Activated CD8-positive, alpha-beta T cell treated with anti-CD3 and anti-CD28 coated beads, Interleukin-2, amount 10 ng/mL, durations not matched to agents 7 days and 5 days (primary cell): ENCODE results near the gene NUP214. TPM values are rescaled to one million over a fixed set of nuclear protein-coding genes. Genes with fewer than 3 reads are reported as not detected.
"Not testable (repeated sequence)": the region's sequence is repeated elsewhere in the genome, so short reads cannot be mapped to it uniquely, and the experiment has no call there.

Experiments
- ATAC-seq: fragments of 150-1000 bp; cut with Tn5 transposase; one replicate; pipeline ENCODE4 v1.10.0; 2021; ENCODE audit warnings: moderate library complexity
- CTCF ChIA-PET: fragments of 350-600 bp; sonication (Branson Sonifier 250); formaldehyde crosslinking; loops from one replicate; lab custom pipeline; 2021; ENCODE audit warnings: antibody characterized with exemption; lab: Charles Lee
- POLR2A ChIA-PET: fragments of 350-600 bp; sonication (Branson Sonifier 250); formaldehyde crosslinking; loops from one replicate; lab custom pipeline; 2021; ENCODE audit warnings: antibody characterized with exemption; lab: Charles Lee
- DNase-seq: peaks from one replicate; pipeline ENCODE4 v3.0.0-alpha.2; 2020
- H3K27ac Mint-ChIP-seq: one replicate; pipeline ENCODE4 v1.8.0; 2021; ENCODE audit warnings: mild to moderate bottlenecking, mixed read lengths
- H3K27me3 Mint-ChIP-seq: one replicate; pipeline ENCODE4 v1.8.0; 2021; ENCODE audit warnings: low read depth, mixed read lengths
- H3K36me3 Mint-ChIP-seq: one replicate; pipeline ENCODE4 v1.8.0; 2021; ENCODE audit warnings: low read depth, mixed read lengths
- H3K4me1 Mint-ChIP-seq: one replicate; pipeline ENCODE4 v1.8.0; 2021; ENCODE audit warnings: low read depth, mixed read lengths
- H3K4me3 Mint-ChIP-seq: one replicate; pipeline ENCODE4 v1.8.0; 2021; ENCODE audit warnings: mild to moderate bottlenecking, mixed read lengths
- H3K9me3 Mint-ChIP-seq: one replicate; pipeline ENCODE4 v1.8.0; 2022; ENCODE audit warnings: mixed read lengths; ENCODE audit not compliant: insufficient read depth
- total RNA-seq, 2 experiments: library from RNA; stranded (reverse); gene quantifications; one replicate each; pipeline ENCODE4 v1.2.3, GENCODE V29; 2021

The NUP214 gene
- total RNA-seq, 2 experiments from 2014 or later: 61.3 to 63.5 TPM

DNA sequence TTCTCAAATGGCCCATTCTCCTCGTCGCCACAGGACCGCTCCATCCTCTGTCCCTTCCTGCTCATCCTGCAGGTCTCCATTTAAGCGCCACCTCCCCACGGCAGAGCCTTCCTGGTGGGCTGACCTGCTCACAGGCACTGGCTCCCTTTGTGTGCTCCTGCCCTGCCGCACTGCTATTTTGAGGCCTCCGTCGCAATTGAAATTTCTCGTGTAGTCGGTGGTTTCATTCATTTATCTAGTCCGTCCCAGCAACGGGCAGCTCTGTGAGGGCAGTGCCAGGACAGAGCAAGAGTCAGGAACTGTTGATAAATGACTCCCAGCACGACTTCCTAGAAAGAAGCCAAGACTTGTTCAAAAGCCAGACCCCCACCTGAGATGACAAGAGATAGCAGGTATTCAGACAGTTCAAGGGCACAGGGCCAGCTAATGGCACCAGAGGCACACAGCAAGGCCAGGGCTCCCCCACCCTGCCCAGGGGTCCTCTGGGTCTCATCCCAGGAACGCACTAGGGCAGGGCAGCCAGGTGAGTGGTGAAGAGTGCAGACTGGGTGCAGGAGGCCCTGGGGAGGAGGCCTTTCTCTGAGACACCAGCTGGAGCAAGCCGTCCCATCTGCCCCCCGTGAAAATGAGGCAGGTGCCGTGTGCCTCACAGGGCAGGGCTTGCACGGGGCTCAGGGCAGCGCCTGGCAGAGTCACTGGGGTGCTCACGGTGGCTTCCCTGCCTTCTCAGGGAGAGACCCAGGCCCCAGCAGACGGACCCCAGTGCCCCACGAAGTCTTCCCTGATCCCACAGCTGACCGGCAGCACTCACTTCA lies 114.0 kb downstream of the NUP214 start:
- ChIA-PET CTCF (interaction anchor here (1.0 to 1.8 kb wide), 2 partner anchors 8 to 13 kb away, joined by 3 to 12 read pairs; no protein-coding TSS in a partner anchor), POLR2A (interaction anchor here (0.8 to 5.3 kb wide), 7 partner anchors 13 to 39 kb away, joined by 3 to 54 read pairs (median 6); no protein-coding TSS in a partner anchor)
- peak overlapping the region; percentile 84 for H3K27ac Mint-ChIP-seq
- peaks cover 40% of the 10 kb centered on the region for H3K4me1 Mint-ChIP-seq
- DNase-seq (no peak), ATAC-seq (no peak)
- no peak overlapping the region for H3K4me3 Mint-ChIP-seq
- H3K9me3 Mint-ChIP-seq: no peaks in the 10 kb centered on the region
- peaks cover 14% of the 10 kb centered on the region for H3K36me3 Mint-ChIP-seq
- no peaks in the 10 kb centered on the region for H3K27me3 Mint-ChIP-seq

DNA sequence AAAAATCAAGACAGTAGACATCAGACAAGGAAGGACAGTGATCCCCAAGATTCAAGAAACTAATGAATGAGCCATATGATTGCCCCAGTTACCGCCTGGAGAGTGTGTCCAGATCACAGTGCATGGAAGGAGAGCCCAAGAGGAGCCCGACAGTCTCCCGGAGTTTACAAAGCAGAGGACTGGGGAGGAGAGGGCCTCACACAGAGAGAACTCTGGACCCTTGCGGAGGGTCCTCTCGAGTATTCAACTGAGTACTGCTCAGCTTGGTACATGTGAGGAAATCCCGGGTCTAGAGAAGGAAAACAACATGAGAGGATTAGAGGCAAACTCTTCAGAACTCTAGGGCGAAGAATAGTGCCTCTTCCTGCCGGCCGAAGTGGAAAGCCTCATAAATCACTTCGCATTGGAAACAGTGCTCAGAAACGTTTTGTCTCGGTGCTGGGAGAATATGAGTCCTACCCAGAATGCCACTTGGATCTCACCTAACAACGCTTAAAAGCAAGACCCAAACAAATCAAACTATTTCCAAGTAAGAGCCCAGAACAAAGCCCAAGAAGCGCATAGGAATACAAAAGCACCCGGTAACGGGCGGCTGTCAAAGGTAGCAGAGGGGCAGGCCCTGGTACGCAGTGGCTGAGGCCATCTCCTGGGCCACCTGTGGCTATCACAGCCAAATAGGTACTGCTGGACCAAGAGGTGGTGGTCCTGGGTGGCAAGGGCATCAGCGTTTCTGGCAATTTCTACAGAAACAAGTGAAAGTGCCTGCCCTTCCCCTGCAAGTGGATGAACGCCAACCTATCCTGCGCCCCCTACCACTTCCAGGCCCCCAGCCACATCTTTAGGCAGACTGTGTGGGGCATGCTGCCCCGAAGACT lies 114.9 kb downstream of the NUP214 start:
- Mint-ChIP-seq H3K4me3 (no peak overlapping the region), H3K27me3 (no peaks in the 10 kb centered on the region), H3K4me1 (peaks cover 37% of the 10 kb centered on the region), H3K9me3 (no peaks in the 10 kb centered on the region), H3K27ac (no peak overlapping the region), H3K36me3 (peaks cover 9% of the 10 kb centered on the region)
- ChIA-PET CTCF (no interaction called here), POLR2A (interaction anchor here (0.9 to 1.1 kb wide), 2 partner anchors 16 to 31 kb away, joined by 3 read pairs; no protein-coding TSS in a partner anchor)
- ATAC-seq: no peak
- DNase-seq: no peak

DNA sequence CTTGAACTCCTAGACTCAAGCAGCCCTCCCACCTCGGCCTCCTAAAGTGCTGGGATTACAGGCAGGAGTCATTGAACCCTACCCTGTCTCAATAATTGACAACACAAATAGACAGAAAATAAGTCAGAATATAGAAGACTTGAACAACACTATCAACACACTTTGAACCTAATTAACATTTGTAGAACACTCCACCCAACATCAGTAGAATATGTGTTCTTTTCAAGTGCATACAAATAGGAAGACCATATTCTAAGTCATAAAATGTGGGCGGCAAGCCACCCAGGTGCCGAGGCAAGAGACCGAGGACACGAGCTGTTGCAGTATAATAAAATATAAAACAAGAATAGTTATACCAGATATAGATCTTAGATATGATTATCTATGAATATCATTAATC lies 118.9 kb downstream of the NUP214 start:
- CTCF ChIA-PET, H3K4me3 Mint-ChIP-seq, ATAC-seq, H3K27me3 Mint-ChIP-seq, H3K36me3 Mint-ChIP-seq, DNase-seq, H3K27ac Mint-ChIP-seq, H3K9me3 Mint-ChIP-seq, POLR2A ChIA-PET, H3K4me1 Mint-ChIP-seq: not testable (repeated sequence)

GRCh38 chr9:131246618-131247017 lies 121.2 kb downstream of the NUP214 start:
- Mint-ChIP-seq H3K9me3 (no peaks in the 10 kb centered on the region), H3K27me3 (no peaks in the 10 kb centered on the region), H3K27ac (no peak overlapping the region), H3K36me3 (peaks cover 3% of the 10 kb centered on the region), H3K4me3 (no peak overlapping the region), H3K4me1 (peaks cover 10% of the 10 kb centered on the region)
- ChIA-PET CTCF (interaction anchor here (1.5 kb wide), 1 partner anchor 11 kb away, joined by 3 read pairs; no protein-coding TSS in a partner anchor), POLR2A (no interaction called here)
- DNase-seq (no peak), ATAC-seq (no peak)

GRCh38 chr9:131252120-131252519 lies 126.7 kb downstream of the NUP214 start:
- no peak for ATAC-seq
- Mint-ChIP-seq H3K36me3 (peaks cover 8% of the 10 kb centered on the region), H3K4me1 (peaks cover 61% of the 10 kb centered on the region), H3K4me3 (peak overlapping the region; percentile 77), H3K27ac (peak overlapping the region; percentile 97), H3K27me3 (no peaks in the 10 kb centered on the region), H3K9me3 (no peaks in the 10 kb centered on the region)
- POLR2A ChIA-PET: interaction anchor here (0.8 to 10.8 kb wide), 8 partner anchors 12 to 64 kb away, joined by 3 to 330 read pairs (median 5); partner anchors contain the start of gene FAM78A
- CTCF ChIA-PET: interaction anchor here (1.4 to 11.8 kb wide), 4 partner anchors 14 to 73 kb away, joined by 4 to 163 read pairs (median 10); partner anchors contain the start of gene FAM78A
- DNase-seq: no peak

DNA sequence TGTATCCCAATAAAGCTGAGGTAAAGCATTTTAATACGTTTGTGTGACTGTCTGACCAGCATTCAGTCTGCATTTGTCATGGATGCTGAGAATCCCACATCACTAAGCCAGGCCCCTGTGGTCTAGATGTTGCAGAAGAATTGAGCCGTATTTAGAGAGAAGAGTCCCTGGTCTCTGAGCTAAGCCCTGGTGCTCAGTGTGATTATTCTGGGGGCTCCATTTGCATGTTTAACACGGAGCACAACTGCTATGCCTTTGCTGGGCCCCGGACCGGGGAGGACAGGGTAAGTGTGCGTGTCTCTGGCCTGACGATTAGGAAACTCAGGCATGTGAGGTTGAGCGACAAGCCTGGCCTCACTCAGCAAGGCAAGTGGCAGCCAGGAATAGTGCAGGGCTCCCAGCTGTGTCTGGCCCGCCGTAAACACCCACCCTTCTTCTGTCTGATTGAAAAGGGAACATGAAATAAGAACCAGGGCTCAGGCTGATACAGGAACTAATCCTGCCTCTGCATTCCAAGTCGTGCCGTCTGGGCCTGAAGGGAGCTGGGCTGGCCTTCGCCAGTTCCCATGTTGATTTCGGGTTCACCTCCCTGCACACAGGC lies 128.6 kb downstream of the NUP214 start:
- CTCF ChIA-PET: interaction anchor here (1.1 to 11.8 kb wide), 3 partner anchors 10 to 83 kb away, joined by 3 to 163 read pairs (median 5); partner anchors contain the start of gene FAM78A
- peak overlapping the region; percentile 97 for H3K27ac Mint-ChIP-seq

GRCh38 chr9:131254626-131255025 lies 129.2 kb downstream of the NUP214 start:
- peak overlapping the region; percentile 97 for H3K27ac Mint-ChIP-seq

More for the DNA sequence above, 128.6 kb downstream of the NUP214 start:
- Mint-ChIP-seq H3K36me3 (peaks cover 23% of the 10 kb centered on the region), H3K4me3 (peak overlapping the region; percentile 34), H3K9me3 (no peaks in the 10 kb centered on the region), H3K27me3 (no peaks in the 10 kb centered on the region), H3K4me1 (peaks cover 80% of the 10 kb centered on the region)
- POLR2A ChIA-PET: interaction anchor here (2.8 to 10.8 kb wide), 3 partner anchors 18 to 25 kb away, joined by 10 to 330 read pairs (median 25); partner anchors contain the start of gene FAM78A
- DNase-seq: no peak
- no peak for ATAC-seq

DNA sequence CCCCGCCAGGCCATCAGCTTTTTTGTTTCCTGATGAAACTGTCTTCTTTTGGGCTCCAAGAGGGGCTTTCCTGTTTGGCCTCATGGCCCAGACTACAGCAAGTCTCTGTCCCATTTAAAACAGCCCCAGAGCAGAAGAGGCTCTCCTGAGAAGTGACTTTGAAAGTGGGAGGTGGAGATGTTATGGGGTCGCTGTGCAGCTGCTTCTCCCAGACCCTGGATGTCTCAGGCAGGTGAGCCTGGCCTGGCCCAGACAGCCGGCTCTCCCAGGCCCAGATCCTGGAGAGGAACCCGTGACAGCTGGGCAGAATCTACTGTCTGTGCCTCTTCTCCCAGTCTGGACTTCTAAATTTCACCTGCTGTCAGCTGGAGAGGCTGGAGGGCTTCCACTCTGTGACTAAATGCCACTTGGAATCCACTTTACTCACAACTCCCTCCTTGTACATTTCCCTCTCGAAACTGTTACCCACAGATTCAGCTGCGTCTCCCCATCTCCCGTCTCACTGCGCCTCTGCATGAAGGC lies 130.4 kb downstream of the NUP214 start:
- H3K36me3 Mint-ChIP-seq: peaks cover 37% of the 10 kb centered on the region
- H3K4me1 Mint-ChIP-seq: peaks cover 92% of the 10 kb centered on the region
- ATAC-seq (peak; percentile 1), DNase-seq (no peak)
- H3K27me3 Mint-ChIP-seq: no peaks in the 10 kb centered on the region
- CTCF ChIA-PET: interaction anchor here (1.0 to 11.8 kb wide), 7 partner anchors 8 to 330 kb away, joined by 3 to 163 read pairs (median 13); partner anchors contain the start of gene FAM78A
- peak overlapping the region; percentile 69 for H3K4me3 Mint-ChIP-seq
- no peaks in the 10 kb centered on the region for H3K9me3 Mint-ChIP-seq
- H3K27ac Mint-ChIP-seq: peak overlapping the region; percentile 97
- POLR2A ChIA-PET: interaction anchor here (0.6 to 10.8 kb wide), 14 partner anchors 8 to 1694 kb away, joined by 3 to 330 read pairs (median 5); partner anchors contain the start of genes FAM78A, NUP214 and PLPP7

More at GRCh38 chr9:131254626-131255025, 129.2 kb downstream of the NUP214 start:
- no peaks in the 10 kb centered on the region for H3K27me3 Mint-ChIP-seq
- no peaks in the 10 kb centered on the region for H3K9me3 Mint-ChIP-seq
- H3K4me1 Mint-ChIP-seq: peaks cover 85% of the 10 kb centered on the region
- ATAC-seq (no peak), DNase-seq (no peak)
- POLR2A ChIA-PET: interaction anchor here (4.8 to 10.8 kb wide), 2 partner anchors 17 to 24 kb away, joined by 25 to 330 read pairs; partner anchors contain the start of gene FAM78A
- CTCF ChIA-PET: interaction anchor here (2.3 to 11.8 kb wide), 2 partner anchors 17 to 82 kb away, joined by 5 to 163 read pairs; partner anchors contain the start of gene FAM78A
- peaks cover 26% of the 10 kb centered on the region for H3K36me3 Mint-ChIP-seq
- H3K4me3 Mint-ChIP-seq: no peak overlapping the region

DNA sequence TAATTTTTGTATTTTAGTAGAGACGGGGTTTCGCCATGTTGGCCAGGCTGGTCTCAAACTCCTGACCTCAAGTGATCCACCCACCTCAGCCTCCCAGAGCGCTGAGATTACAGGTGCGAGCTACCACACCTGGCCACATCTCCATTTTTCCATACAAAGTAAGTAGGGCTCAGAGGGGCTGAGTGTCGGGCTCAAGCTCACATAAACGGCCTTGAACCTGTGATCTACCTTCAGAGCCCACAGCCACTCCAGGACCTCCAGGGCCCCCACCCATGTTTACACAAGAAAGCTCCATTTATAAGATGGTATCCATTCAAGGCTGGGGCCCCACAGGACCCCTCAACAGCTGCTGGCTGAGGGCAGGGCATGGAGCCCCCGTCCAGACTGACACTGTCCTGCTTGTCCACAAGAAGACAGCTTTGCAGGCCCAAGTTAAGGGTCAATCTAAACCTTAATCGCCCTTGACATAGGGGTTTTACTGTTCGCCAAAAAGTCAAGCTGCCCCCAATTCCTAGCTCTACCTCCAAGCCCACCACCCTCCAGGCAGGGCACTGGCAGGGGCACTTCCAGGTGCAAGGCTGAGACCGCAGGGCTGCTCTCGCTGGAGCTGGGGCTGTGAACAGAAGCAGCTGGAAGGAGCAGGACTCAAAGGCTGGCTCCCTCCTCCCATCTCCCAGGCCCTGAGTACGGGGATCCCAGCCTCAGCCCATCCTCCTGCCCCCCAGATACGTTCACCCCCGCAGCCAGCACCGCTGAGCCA lies 132.1 kb downstream of the NUP214 start:
- Mint-ChIP-seq H3K27me3 (no peaks in the 10 kb centered on the region), H3K36me3 (peaks cover 53% of the 10 kb centered on the region), H3K9me3 (no peaks in the 10 kb centered on the region), H3K4me1 (peaks cover 86% of the 10 kb centered on the region), H3K27ac (peak overlapping the region; percentile 97), H3K4me3 (peak overlapping the region; percentile 15)
- POLR2A ChIA-PET: interaction anchor here (1.4 to 10.8 kb wide), 7 partner anchors 14 to 474 kb away, joined by 3 to 330 read pairs (median 12); partner anchors contain the start of genes FAM78A and NUP214
- CTCF ChIA-PET: interaction anchor here (1.1 to 11.8 kb wide), 8 partner anchors 10 to 80 kb away, joined by 3 to 163 read pairs (median 10); partner anchors contain the start of genes FAM78A and PLPP7
- no peak for ATAC-seq
- no peak for DNase-seq

DNA sequence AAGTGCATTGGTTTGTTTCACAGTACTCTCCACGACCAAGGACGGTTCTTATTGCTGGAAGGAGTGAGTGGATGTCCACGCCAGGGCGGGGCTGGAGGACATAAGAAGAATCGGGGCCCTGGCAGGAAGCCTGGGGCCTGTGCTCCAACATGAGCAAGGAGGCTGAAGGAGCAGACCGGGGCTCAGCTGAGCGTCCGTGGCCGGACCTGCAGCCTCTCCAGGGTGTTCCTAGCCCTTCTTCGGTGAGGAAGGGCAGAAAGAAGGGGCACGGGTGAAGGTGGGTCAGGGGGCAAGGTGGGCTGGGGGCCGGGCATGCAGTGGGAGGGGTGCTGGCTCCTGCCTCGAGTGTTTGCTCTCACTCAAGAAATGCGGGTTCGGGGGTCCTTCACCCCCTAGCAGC lies 132.8 kb downstream of the NUP214 start:
- H3K4me3 Mint-ChIP-seq: no peak overlapping the region
- H3K9me3 Mint-ChIP-seq: no peaks in the 10 kb centered on the region
- ATAC-seq (no peak), DNase-seq (no peak)
- POLR2A ChIA-PET: interaction anchor here (4.8 to 10.8 kb wide), 2 partner anchors 13 to 21 kb away, joined by 25 to 330 read pairs; partner anchors contain the start of gene FAM78A
- H3K4me1 Mint-ChIP-seq: peaks cover 86% of the 10 kb centered on the region
- H3K36me3 Mint-ChIP-seq: peaks cover 58% of the 10 kb centered on the region
- CTCF ChIA-PET: interaction anchor here (3.8 to 11.8 kb wide), 2 partner anchors 13 to 79 kb away, joined by 20 to 163 read pairs; partner anchors contain the start of gene FAM78A
- H3K27me3 Mint-ChIP-seq: no peaks in the 10 kb centered on the region
- H3K27ac Mint-ChIP-seq: peak overlapping the region; percentile 97
